RWPE2 (cell line): ENCODE data around the gene SLC49A4.

Source experiments
- ATAC-seq: fragments of 200-7000 bp; cut with Tn5 transposase; 3 replicates; pipeline ENCODE4 v1.9.1; 2021; ENCODE audit warnings: low read depth
- DNase-seq: peaks from one replicate; pipeline ENCODE4 v3.0.0-alpha.2; 2020; ENCODE audit warnings: low spot score
- H3K27ac ChIP-seq: fragments of 450-650 bp; 2 replicates; pipeline ENCODE4 v1.5.1; 2017; ENCODE audit warnings: mild to moderate bottlenecking; ENCODE audit not compliant: poor library complexity, severe bottlenecking
- H3K27me3 ChIP-seq: fragments of 250-450 bp; sonication (Bioruptor Pico); 2 replicates; pipeline ENCODE4 v1.5.1; 2021; ENCODE audit warnings: mild to moderate bottlenecking, moderate library complexity; ENCODE audit not compliant: insufficient read depth, poor library complexity, severe bottlenecking
- H3K36me3 ChIP-seq: fragments of 250-450 bp; sonication (Bioruptor Pico); 2 replicates; pipeline ENCODE4 v1.5.1; 2020; ENCODE audit warnings: low read depth, mild to moderate bottlenecking, moderate library complexity
- H3K4me1 ChIP-seq: fragments of 250-450 bp; sonication (Bioruptor Pico); 2 replicates; pipeline ENCODE4 v1.5.1; 2021; ENCODE audit warnings: mild to moderate bottlenecking, moderate library complexity; ENCODE audit not compliant: insufficient read depth, poor library complexity, severe bottlenecking
- H3K4me3 ChIP-seq: fragments of 250-450 bp; sonication (Bioruptor Pico); 2 replicates; pipeline ENCODE4 v1.5.1; 2021; ENCODE audit warnings: mild to moderate bottlenecking, moderate library complexity; ENCODE audit not compliant: severe bottlenecking
- H3K9me3 ChIP-seq: fragments of 250-450 bp; sonication (Bioruptor Pico); 2 replicates; pipeline ENCODE4 v1.5.1; 2021; ENCODE audit warnings: mild to moderate bottlenecking, moderate library complexity; ENCODE audit not compliant: severe bottlenecking
- TF ChIP-seq, protein P1 (sequence below): fragments of 450-650 bp; IDR thresholded peaks from one replicate; pipeline ENCODE4 v1.5.1; 2017; ENCODE audit warnings: mild to moderate bottlenecking, moderate library complexity; ENCODE audit not compliant: poor library complexity, severe bottlenecking

The SLC49A4 gene

DNA sequence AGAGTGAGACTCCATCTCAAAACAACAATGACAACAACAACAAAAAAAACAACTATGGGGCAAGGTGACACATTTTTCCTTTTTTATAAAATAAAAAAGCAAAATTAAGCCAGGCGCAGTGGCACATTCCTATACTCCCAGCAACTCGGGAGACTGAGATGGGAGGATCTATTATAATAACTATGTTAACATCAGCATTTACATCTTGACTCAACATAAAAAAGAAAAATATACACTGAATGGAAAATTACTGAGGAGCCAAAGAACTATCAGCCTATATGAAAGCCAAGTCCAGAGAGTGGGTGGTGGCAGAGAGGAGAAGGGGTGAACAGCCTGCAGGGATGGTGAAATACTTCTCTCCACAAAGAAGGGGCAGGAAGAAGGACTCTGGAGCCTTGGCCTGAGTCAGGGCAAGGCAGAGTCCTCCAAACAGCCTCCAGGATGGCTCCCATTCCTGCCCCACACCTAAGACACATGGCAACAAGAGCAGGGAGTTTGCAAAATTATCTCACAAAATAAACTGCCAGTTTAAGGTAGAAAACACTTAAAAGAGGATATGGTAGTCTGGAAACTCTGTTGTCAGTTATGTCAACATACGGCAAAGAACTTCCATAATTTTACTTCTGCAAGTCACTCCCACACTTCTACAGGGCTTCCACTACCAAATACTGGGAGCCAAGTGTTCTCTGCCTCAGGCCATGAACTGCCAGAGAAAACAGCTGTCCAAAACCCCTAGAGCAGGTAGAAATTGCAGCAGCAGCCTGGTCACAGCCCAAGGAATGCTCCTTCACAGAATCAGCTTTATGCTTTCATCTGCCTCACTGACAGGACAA, 27.1 kb upstream of the SLC49A4 start:
- H3K9me3 ChIP-seq, result no peaks in the 10 kb centered on the region
- TF ChIP-seq, protein P1, sequence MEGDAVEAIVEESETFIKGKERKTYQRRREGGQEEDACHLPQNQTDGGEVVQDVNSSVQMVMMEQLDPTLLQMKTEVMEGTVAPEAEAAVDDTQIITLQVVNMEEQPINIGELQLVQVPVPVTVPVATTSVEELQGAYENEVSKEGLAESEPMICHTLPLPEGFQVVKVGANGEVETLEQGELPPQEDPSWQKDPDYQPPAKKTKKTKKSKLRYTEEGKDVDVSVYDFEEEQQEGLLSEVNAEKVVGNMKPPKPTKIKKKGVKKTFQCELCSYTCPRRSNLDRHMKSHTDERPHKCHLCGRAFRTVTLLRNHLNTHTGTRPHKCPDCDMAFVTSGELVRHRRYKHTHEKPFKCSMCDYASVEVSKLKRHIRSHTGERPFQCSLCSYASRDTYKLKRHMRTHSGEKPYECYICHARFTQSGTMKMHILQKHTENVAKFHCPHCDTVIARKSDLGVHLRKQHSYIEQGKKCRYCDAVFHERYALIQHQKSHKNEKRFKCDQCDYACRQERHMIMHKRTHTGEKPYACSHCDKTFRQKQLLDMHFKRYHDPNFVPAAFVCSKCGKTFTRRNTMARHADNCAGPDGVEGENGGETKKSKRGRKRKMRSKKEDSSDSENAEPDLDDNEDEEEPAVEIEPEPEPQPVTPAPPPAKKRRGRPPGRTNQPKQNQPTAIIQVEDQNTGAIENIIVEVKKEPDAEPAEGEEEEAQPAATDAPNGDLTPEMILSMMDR, result no peak
- no peak overlapping the region for H3K27ac ChIP-seq
- no peaks in the 10 kb centered on the region for H3K27me3 ChIP-seq
- peaks cover 3% of the 10 kb centered on the region; the same call in 1 of the 2 replicates for H3K36me3 ChIP-seq
- no peaks in the 10 kb centered on the region for H3K4me1 ChIP-seq
- H3K4me3 ChIP-seq, result no peak overlapping the region
- no peak for ATAC-seq
- DNase-seq, result no peak

DNA sequence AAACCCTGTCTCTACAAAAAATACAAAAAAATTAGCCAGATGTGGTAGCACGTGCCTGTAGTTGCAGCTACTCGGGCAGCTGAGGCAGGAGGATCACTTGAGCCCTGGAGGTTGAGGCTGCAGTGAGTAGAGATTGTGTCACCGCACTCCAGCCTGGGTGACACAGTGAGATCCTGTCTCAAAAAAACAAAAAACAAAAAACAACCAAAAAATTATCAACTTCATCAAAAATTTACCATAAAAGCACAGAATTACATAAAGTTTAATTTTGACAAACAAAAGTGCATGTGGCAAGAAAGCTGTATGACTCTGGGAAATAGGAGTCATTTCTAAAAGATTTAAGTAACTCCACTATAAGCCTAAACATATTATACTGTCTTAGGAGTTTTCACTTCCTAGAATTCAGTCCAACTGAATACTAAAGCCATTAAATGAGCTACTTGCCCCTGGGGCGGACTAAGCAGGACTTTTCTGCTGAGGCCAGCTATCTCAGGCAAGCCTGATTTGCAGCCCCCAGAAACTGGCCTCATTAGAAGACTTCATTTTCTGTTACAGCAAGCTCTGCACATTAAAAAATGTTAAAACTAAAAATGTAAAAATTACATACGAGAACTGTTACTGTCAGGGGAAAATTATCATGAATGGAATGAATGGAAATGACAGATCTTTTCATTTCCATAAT, 24.2 kb upstream of the SLC49A4 start:
- H3K4me3 ChIP-seq, result no peak overlapping the region
- no peaks in the 10 kb centered on the region for H3K9me3 ChIP-seq
- H3K4me1 ChIP-seq, result no peaks in the 10 kb centered on the region
- H3K36me3 ChIP-seq, result peaks cover 3% of the 10 kb centered on the region; the same call in 1 of the 2 replicates
- ATAC-seq (no peak), DNase-seq (no peak)
- TF ChIP-seq, protein P1, result no peak
- no peak overlapping the region for H3K27ac ChIP-seq
- no peaks in the 10 kb centered on the region for H3K27me3 ChIP-seq

DNA sequence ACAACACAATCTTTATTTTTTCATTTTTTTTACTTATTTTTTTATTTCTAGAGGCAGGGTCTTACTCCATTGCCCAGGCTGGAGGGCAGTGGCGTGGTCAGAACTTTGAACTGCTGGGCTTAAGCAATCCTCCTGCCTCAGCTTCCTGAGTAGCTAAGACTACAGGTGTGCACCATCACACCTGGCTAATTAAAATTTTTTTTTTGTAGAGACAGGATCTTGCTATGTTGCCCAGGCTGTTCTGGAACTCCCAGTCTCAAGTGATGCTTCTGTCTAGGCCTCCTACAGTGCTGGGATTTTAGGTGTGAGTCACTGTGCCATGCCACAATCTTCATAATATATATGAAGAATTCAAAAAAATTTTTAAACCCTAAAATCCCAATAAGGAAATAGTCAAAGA, 22.0 kb upstream of the SLC49A4 start:
- no peaks in the 10 kb centered on the region for H3K4me1 ChIP-seq
- 0 out of 2 replicates have a peak, but pooled peaks cover 5% of the 10 kb centered on the region for H3K36me3 ChIP-seq
- no peaks in the 10 kb centered on the region for H3K9me3 ChIP-seq
- H3K27me3 ChIP-seq, result no peaks in the 10 kb centered on the region
- TF ChIP-seq, protein P1, result no peak
- ATAC-seq, result no peak
- no peak for DNase-seq
- no peak overlapping the region for H3K4me3 ChIP-seq
- H3K27ac ChIP-seq, result no peak overlapping the region

DNA sequence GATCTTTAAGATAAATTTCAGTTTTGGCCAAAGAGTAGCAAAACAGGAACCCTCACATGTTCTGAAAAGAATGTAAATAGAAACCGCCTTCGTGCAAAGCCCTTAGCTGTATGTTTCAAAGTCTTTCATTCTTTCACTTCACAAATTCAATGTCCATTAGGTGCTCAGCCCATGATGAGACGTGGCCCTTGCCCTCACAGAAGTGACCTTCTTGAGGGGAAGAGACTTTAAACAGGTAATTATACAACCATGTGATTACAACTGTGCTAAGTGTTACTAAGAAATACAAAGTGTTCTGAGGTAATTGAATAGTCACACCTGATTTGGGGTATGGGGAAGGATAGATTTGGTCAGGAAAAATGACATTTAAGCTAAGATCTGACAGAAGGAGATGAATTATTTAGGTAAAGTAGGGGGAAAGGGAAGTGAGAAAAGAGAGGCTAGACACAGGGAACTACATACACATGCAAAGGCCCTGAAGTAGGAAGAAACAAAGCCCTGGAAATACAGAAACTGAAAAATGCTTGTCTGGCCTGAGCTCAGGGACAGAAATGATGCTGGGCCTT, 20.8 kb upstream of the SLC49A4 start:
- ATAC-seq, result no peak
- Histone ChIP-seq H3K27ac (no peak overlapping the region), H3K9me3 (no peaks in the 10 kb centered on the region), H3K4me3 (no peak overlapping the region), H3K4me1 (no peaks in the 10 kb centered on the region), H3K36me3 (0 out of 2 replicates have a peak, but pooled peaks cover 5% of the 10 kb centered on the region), H3K27me3 (no peaks in the 10 kb centered on the region)
- TF ChIP-seq, protein P1, result no peak
- no peak for DNase-seq
